ENCODE data around the gene PBX1. TPM values are rescaled to one million over a fixed set of nuclear protein-coding genes. Genes with fewer than 3 reads are reported as not detected.

PBX1 gene
- total RNA-seq, 1 donor = 4.2 TPM

- no peak overlapping the region for H3K4me3 ChIP-seq (ENCODE audit: low read length)
- H3K9me3 ChIP-seq (ENCODE audit: low read depth, low read length) = no peaks in the 10 kb centered on the region
- no peaks in the 10 kb centered on the region for H3K27me3 ChIP-seq (ENCODE audit: insufficient read depth, low read length)
- no peaks in the 10 kb centered on the region for H3K4me1 ChIP-seq (ENCODE audit: insufficient read depth, low read length)
Observed at GRCh38 chr1:164631751-164632150, 72.8 kb downstream of the PBX1 start.

GRCh38 chr1:164633997-164634396 lies 75.0 kb downstream of the PBX1 start:
- Histone ChIP-seq H3K9me3 (ENCODE audit: low read depth, low read length) (no peaks in the 10 kb centered on the region), H3K4me3 (ENCODE audit: low read length) (no peak overlapping the region), H3K4me1 (ENCODE audit: insufficient read depth, low read length) (no peaks in the 10 kb centered on the region), H3K27me3 (ENCODE audit: insufficient read depth, low read length) (no peaks in the 10 kb centered on the region)

- H3K4me3 ChIP-seq (ENCODE audit: low read length) = no peak overlapping the region
- H3K9me3 ChIP-seq (ENCODE audit: low read depth, low read length) = no peaks in the 10 kb centered on the region
- no peaks in the 10 kb centered on the region for H3K27me3 ChIP-seq (ENCODE audit: insufficient read depth, low read length)
- H3K4me1 ChIP-seq (ENCODE audit: insufficient read depth, low read length) = no peaks in the 10 kb centered on the region
Observed at GRCh38 chr1:164635059-164635802, 76.2 kb downstream of the PBX1 start.

DNA sequence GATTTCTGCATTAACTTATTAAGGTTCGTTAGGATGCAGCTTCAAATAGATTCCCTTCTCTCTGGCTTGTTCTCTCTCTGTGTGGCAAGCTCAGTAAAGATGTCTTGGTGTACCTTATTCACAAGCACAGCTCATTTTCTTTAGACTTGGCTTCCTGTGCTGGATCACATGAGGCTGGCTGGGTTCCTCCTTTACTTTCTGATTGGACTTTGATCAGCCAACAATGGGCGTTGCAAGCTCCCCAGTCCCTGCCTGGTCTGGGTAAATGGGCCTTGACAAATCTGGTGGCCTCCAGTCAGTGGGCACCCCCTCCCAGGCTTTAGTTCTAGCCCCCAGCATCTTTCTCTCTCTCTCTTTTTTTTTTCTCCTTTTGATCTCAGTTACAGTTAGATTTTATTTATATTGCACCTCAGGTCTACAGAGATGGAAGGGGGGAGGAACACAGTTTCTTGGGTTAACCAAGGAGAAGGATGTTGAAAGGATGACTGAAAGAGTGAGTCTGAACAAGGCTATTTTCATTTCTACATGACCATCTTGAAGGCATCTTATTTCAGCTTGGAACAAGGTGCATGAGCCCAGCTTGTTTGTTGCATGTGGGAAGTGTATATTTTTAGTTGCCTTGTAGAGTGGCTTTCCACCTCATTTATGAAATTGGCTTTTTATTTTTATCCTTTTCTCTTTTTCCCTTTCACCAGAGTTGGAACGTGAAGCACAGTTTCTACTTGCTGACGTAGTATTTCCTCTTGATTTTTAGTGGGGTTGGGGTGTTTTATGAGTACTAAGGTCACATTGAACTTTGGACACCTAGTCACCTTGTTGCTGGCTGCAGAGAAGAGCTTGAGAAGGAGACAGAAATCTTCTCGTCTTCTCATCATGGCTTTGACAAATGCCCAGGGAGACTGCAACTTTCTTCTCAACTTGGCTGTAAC lies 77.1 kb downstream of the PBX1 start:
- no peak overlapping the region for H3K4me3 ChIP-seq (ENCODE audit: low read length)
- H3K27me3 ChIP-seq (ENCODE audit: insufficient read depth, low read length) = no peaks in the 10 kb centered on the region
- H3K4me1 ChIP-seq (ENCODE audit: insufficient read depth, low read length) = no peaks in the 10 kb centered on the region
- no peaks in the 10 kb centered on the region for H3K9me3 ChIP-seq (ENCODE audit: low read depth, low read length)

DNA sequence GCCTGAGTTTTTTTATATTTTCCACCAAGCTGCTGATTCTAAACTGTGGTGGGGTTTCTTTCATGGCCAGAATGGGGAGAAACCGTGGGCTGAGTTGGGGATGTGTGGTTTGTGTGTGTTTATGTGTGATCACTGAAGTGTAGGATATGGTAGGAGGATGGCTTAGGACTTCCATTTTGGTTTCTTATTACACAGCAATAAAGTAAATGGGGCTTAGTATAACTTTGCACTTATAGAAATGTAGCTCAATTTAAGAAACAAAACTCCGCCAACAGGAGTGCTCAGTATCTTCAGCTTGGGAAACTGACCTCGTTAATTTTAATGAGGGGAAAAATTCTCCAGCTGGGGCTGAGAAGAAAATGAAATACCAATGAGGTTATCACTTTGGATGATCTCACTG lies 77.8 kb downstream of the PBX1 start:
- Histone ChIP-seq H3K4me1 (ENCODE audit: insufficient read depth, low read length) (no peaks in the 10 kb centered on the region), H3K4me3 (ENCODE audit: low read length) (no peak overlapping the region), H3K27me3 (ENCODE audit: insufficient read depth, low read length) (no peaks in the 10 kb centered on the region), H3K9me3 (ENCODE audit: low read depth, low read length) (no peaks in the 10 kb centered on the region)

DNA sequence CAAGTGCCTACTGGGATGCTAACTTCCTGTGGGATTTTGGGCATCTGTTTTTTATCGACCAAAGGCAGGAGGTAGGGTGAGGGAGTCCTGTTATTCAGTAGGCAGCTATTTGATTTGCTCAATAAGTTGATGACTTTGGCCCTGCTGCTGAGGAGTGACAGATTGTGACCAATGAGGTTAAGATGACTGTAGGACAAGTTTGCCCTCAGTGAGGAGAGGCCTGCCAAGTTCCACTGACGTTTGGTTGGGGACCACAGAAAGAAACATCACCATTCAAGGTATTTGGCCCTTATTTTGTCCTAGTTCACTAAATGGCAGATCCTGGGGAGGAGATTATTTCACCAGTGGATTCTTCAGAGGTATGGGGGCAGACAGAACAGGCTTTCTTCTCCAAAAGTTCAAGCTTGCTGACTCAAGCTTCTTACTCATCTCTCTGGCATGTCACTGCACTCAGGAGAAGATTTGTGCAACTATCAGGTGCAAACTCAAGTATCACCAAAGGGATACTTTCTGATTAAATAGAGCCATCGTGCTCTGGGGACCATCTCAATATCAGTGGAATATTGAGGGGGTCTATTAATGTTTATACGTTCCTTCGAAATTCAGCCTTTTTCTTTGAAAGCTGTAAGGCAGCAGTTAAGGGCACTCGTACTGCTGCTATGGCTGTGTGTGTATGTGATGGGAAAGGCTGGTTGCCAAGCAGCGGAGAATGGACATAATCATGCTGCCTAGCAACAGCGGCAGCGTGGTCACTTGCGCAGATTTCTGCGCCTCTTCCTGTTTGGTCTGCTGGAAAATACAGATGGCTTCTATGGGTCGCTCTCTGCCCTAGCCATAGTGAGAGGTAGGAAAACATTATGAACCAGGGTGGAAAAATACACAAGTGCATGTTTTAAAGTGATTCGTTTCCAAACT lies 78.7 kb downstream of the PBX1 start:
- no peaks in the 10 kb centered on the region for H3K27me3 ChIP-seq (ENCODE audit: insufficient read depth, low read length)

DNA sequence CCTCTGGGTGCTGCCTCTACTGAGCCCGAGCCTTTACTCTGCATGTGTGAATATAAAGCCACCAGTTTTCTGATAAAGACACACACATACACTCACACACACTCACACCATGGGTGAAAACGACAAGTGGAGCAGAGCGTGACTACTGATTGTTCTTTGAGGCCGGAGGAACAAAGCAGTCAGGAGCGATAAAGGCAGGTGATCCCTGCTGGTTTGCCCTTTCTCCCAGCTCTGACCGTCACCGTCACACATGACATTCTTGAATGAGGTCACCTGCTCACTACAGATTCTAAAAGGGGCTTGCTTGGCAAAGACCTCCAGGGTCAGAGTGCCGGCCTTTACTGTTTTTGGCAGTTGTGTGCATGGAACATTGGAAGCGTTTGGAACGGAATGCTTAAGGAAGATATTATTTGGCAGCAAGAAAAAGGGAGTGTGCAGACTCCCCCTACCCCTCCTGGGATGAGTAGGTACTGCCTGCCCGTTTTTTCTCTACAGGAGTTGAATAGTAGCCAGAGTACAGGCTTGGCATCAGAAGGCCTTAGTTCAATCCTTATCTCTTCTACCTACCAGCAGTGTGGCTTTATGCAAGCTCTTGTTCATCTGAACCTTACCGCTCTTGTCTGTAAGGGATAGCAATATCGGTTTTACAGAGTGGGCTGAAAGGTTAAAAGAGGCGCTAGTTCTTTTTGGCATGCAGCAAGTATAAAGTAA lies 79.7 kb downstream of the PBX1 start:
- H3K4me3 ChIP-seq (ENCODE audit: low read length) = no peak overlapping the region
- H3K27me3 ChIP-seq (ENCODE audit: insufficient read depth, low read length) = no peaks in the 10 kb centered on the region
- H3K4me1 ChIP-seq (ENCODE audit: insufficient read depth, low read length) = no peaks in the 10 kb centered on the region
- H3K9me3 ChIP-seq (ENCODE audit: low read depth, low read length) = no peaks in the 10 kb centered on the region

More for the DNA sequence above, 78.7 kb downstream of the PBX1 start:
- no peaks in the 10 kb centered on the region for H3K4me1 ChIP-seq (ENCODE audit: insufficient read depth, low read length)
- H3K9me3 ChIP-seq (ENCODE audit: low read depth, low read length) = no peaks in the 10 kb centered on the region
- H3K4me3 ChIP-seq (ENCODE audit: low read length) = no peak overlapping the region

DNA sequence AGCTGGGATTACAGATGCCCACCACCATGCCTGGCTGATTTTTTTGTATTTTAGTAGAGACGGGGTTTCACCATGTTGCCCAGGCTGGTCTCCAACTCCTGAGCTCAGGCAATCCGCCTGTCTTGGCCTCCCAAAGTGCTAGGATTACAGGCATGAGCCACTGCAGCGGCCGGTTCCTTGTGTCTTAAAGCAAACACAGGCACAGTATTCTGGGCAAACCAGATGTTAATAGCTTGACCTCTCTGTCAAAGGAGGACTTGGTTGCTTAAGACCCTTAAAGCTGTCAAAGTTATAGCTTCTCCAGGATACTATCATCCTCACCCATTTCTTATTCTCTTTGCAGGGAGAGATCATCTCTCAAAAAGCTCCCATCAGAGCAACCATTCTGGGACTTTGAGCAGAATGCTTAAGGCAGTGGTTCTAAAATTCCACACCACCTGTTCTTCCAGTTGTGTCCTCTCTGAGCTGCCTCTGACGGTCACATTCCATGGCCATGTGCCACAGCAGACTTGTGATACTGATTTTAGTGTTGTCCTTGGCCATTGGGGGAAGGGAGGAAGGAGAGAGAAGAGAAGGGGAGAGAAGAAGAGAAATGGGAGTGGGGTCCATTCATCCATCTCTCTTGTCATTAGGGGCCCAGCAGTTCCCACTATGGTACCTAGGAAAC lies 81.8 kb downstream of the PBX1 start:
- no peaks in the 10 kb centered on the region for H3K27me3 ChIP-seq (ENCODE audit: insufficient read depth, low read length)
- H3K4me3 ChIP-seq (ENCODE audit: low read length) = no peak overlapping the region
- no peaks in the 10 kb centered on the region for H3K4me1 ChIP-seq (ENCODE audit: insufficient read depth, low read length)
- no peaks in the 10 kb centered on the region for H3K9me3 ChIP-seq (ENCODE audit: low read depth, low read length)

GRCh38 chr1:164641353-164641730 lies 82.4 kb downstream of the PBX1 start:
- no peaks in the 10 kb centered on the region for H3K9me3 ChIP-seq (ENCODE audit: low read depth, low read length)
- H3K27me3 ChIP-seq (ENCODE audit: insufficient read depth, low read length) = no peaks in the 10 kb centered on the region
- no peaks in the 10 kb centered on the region for H3K4me1 ChIP-seq (ENCODE audit: insufficient read depth, low read length)
- no peak overlapping the region for H3K4me3 ChIP-seq (ENCODE audit: low read length)

DNA sequence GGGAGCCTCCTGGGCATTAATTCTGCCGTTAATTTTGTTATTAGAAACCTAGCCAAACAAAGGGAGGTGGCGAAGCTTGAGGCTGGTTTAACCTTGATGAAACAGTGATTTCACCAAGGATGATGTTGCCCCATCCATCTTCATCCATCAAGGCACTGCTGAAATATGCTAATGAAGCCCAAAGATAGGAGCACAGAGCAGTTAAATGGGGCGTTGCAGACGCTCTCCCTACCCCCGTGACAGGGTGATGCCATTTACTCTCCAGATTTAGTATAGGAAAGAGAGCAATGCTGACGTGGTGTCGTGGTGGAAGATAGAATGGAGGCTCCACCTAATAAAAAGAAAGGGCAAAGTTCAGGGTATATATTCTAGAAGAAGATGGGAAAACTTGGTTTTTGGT lies 84.0 kb downstream of the PBX1 start:
- Histone ChIP-seq H3K9me3 (ENCODE audit: low read depth, low read length) (no peaks in the 10 kb centered on the region), H3K4me1 (ENCODE audit: insufficient read depth, low read length) (no peaks in the 10 kb centered on the region), H3K4me3 (ENCODE audit: low read length) (no peak overlapping the region), H3K27me3 (ENCODE audit: insufficient read depth, low read length) (no peaks in the 10 kb centered on the region)

- Histone ChIP-seq H3K4me1 (ENCODE audit: insufficient read depth, low read length) (no peaks in the 10 kb centered on the region), H3K27me3 (ENCODE audit: insufficient read depth, low read length) (no peaks in the 10 kb centered on the region), H3K4me3 (ENCODE audit: low read length) (no peak overlapping the region), H3K9me3 (ENCODE audit: low read depth, low read length) (no peaks in the 10 kb centered on the region)
Observed at GRCh38 chr1:164644268-164644667, 85.3 kb downstream of the PBX1 start.

DNA sequence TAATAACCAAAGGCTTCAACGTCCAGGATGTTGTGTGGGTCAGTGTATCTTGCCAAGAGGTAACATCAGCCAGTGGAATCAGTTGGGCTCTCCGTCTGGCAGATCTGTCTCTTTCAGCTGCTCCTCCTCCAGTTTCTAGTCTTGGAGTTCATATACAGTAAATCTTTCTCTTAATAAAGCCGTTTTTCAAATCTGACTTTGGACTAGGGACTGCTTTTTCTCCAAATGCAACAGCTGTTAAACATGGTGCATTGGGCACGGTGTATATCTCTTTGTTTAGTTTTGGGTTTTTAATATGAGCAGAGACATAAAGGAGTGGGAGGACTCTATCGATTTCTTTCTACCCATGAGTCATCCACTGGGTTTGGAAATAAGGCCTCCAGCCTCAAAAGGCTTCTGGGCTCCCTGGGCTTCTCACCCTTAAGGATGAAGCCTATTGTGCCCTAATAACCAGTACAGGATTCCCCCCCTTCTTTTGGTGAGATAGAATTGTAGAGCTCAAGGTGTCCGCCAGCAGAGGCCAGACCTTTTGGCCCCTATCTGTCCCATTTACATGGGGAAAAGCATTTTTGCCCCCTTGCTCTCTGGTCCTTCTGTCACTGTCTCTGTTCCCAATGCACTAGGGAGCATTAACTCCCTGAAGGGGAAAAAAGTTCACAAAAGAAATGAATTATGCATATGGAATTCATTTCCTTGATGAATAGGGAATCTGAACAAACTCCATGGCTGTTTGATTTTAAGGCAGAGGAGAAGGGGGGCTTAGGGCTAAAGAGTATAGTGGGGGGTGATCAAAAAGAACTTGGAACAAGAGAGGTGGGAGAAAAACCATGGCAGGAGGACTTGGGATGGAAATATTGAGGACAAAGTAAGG lies 86.0 kb downstream of the PBX1 start:
- H3K4me1 ChIP-seq (ENCODE audit: insufficient read depth, low read length) = no peaks in the 10 kb centered on the region
- H3K4me3 ChIP-seq (ENCODE audit: low read length) = no peak overlapping the region
- no peaks in the 10 kb centered on the region for H3K27me3 ChIP-seq (ENCODE audit: insufficient read depth, low read length)
- H3K9me3 ChIP-seq (ENCODE audit: low read depth, low read length) = no peaks in the 10 kb centered on the region

GRCh38 chr1:164645921-164646320 lies 86.9 kb downstream of the PBX1 start:
- H3K27me3 ChIP-seq (ENCODE audit: insufficient read depth, low read length) = no peaks in the 10 kb centered on the region
- H3K4me3 ChIP-seq (ENCODE audit: low read length) = no peak overlapping the region
- H3K4me1 ChIP-seq (ENCODE audit: insufficient read depth, low read length) = no peaks in the 10 kb centered on the region
- H3K9me3 ChIP-seq (ENCODE audit: low read depth, low read length) = no peaks in the 10 kb centered on the region

Measured in mononuclear cell (primary cell).